Mesenchymal stem cell (in vitro differentiated cells and primary cell): ENCODE results near the gene DBH.

Source experiments
- DNase-seq: peaks from one replicate; pipeline ENCODE4 v3.0.0-alpha.2; 2013
- H2AFZ ChIP-seq: one replicate; pipeline ENCODE4 v1.6.1; 2013; ENCODE audit warnings: low read depth, mild to moderate bottlenecking, control low read depth, inconsistent platforms, low read length, moderate library complexity
- H2AK5ac ChIP-seq: 2 replicates; pipeline ENCODE4 v1.6.1; 2013; ENCODE audit warnings: low read length, moderate library complexity, mild to moderate bottlenecking, inconsistent platforms; ENCODE audit not compliant: severe bottlenecking
- H2BK120ac ChIP-seq: one replicate; pipeline ENCODE4 v1.6.1; 2013; ENCODE audit warnings: low read depth, mild to moderate bottlenecking, inconsistent platforms, low read length, moderate library complexity
- H2BK12ac ChIP-seq, 2 experiments: one replicate each; pipeline ENCODE4 v1.6.1; 2013; ENCODE audit warnings: inconsistent platforms in 2 of 2, low read length in 2 of 2, mild to moderate bottlenecking in 2 of 2, moderate library complexity in 2 of 2, control low read depth in 1 of 2
- H2BK15ac ChIP-seq: one replicate; pipeline ENCODE4 v1.6.1; 2013; ENCODE audit warnings: mild to moderate bottlenecking, low read depth, inconsistent platforms; ENCODE audit not compliant: poor library complexity, severe bottlenecking
- H2BK5ac ChIP-seq: 2 replicates; pipeline ENCODE4 v1.6.1; 2013; ENCODE audit warnings: low read depth, mild to moderate bottlenecking, low read length, control low read depth, inconsistent platforms; ENCODE audit not compliant: poor library complexity, severe bottlenecking
- H3K14ac ChIP-seq, 2 experiments: one replicate each; pipeline ENCODE4 v1.6.1; 2013; ENCODE audit warnings: inconsistent platforms in 2 of 2, low read length in 2 of 2, control low read depth in 1 of 2, mild to moderate bottlenecking in 1 of 2, moderate library complexity in 1 of 2
- H3K18ac ChIP-seq, 2 experiments: one replicate each; pipeline ENCODE4 v1.6.1; 2013; ENCODE audit warnings: inconsistent platforms in 2 of 2, low read length in 2 of 2, control low read depth in 1 of 2, low read depth in 1 of 2, mild to moderate bottlenecking in 1 of 2
- H3K23ac ChIP-seq, 2 experiments: one replicate each; pipeline ENCODE4 v1.6.1; 2013; ENCODE audit warnings: inconsistent platforms in 2 of 2, low read length in 2 of 2, mild to moderate bottlenecking in 2 of 2, moderate library complexity in 2 of 2, control low read depth in 1 of 2
- H3K27ac ChIP-seq: 2 replicates; pipeline ENCODE4 v1.5.1; 2013; ENCODE audit warnings: mild to moderate bottlenecking, moderate library complexity, low read length, control low read depth, inconsistent platforms; ENCODE audit not compliant: poor library complexity, severe bottlenecking
- H3K27me3 ChIP-seq, 2 experiments: 2 replicates each; pipeline versions ENCODE4 v1.6.1 to v1.7.0; 2013; ENCODE audit warnings: low read length in 2 of 2, mild to moderate bottlenecking in 2 of 2, moderate library complexity in 2 of 2, control low read depth in 1 of 2, inconsistent platforms in 1 of 2; ENCODE audit not compliant: control insufficient read depth in 1 of 2, insufficient read depth in 1 of 2
- H3K36me3 ChIP-seq, 2 experiments: 2 replicates each; pipeline versions ENCODE4 v1.6.1 to v1.7.0; 2013; ENCODE audit warnings: low read length in 2 of 2, control low read depth in 1 of 2, inconsistent platforms in 1 of 2, low read depth in 1 of 2, mild to moderate bottlenecking in 1 of 2; ENCODE audit not compliant: insufficient read depth in 2 of 2, control insufficient read depth in 1 of 2
- H3K4ac ChIP-seq, 2 experiments: one replicate each; pipeline ENCODE4 v1.6.1; 2013; ENCODE audit warnings: inconsistent platforms in 2 of 2, low read length in 2 of 2, mild to moderate bottlenecking in 2 of 2, moderate library complexity in 2 of 2, control low read depth in 1 of 2, low read depth in 1 of 2
- H3K4me1 ChIP-seq: 2 replicates; pipeline ENCODE4 v1.6.1; 2013; ENCODE audit warnings: low read depth, low read length, control low read depth; ENCODE audit not compliant: control insufficient read depth, insufficient read depth
- H3K4me2 ChIP-seq: 2 replicates; pipeline ENCODE4 v1.6.1; 2013; ENCODE audit warnings: low read length, mild to moderate bottlenecking, inconsistent platforms; ENCODE audit not compliant: poor library complexity, severe bottlenecking
- H3K4me3 ChIP-seq, 2 experiments: 2 replicates each; pipeline versions ENCODE4 v1.5.1 to v1.7.0; 2013; ENCODE audit warnings: low read length in 2 of 2, mild to moderate bottlenecking in 2 of 2, control low read depth in 1 of 2, low read depth in 1 of 2; ENCODE audit not compliant: insufficient read depth in 1 of 2
- H3K79me1 ChIP-seq: replicated peaks from 2 replicates; pipeline ENCODE4 v1.6.1; 2013; ENCODE audit warnings: mild to moderate bottlenecking, control low read depth, low read length, inconsistent platforms; ENCODE audit not compliant: poor library complexity, severe bottlenecking
- H3K9ac ChIP-seq: 2 replicates; pipeline ENCODE4 v1.7.0; 2013; ENCODE audit warnings: mild to moderate bottlenecking, low read length, moderate library complexity
- H3K9me3 ChIP-seq: 2 replicates; pipeline ENCODE4 v1.7.0; 2013; ENCODE audit warnings: mild to moderate bottlenecking, low read length; ENCODE audit not compliant: control insufficient read depth
- H4K8ac ChIP-seq: one replicate; pipeline ENCODE4 v1.6.1; 2013; ENCODE audit warnings: inconsistent platforms, mild to moderate bottlenecking, low read length, moderate library complexity
- H4K91ac ChIP-seq: one replicate; pipeline ENCODE4 v1.6.1; 2013; ENCODE audit warnings: mild to moderate bottlenecking, low read length, inconsistent platforms
- WGBS: methylation state at CpG from one replicate; pipeline ENCODE4 v1.1.7; 2013; ENCODE audit warnings: mixed read lengths; 5-methylcytosine and 5-hydroxymethylcytosine counted together

The DBH gene

DNA sequence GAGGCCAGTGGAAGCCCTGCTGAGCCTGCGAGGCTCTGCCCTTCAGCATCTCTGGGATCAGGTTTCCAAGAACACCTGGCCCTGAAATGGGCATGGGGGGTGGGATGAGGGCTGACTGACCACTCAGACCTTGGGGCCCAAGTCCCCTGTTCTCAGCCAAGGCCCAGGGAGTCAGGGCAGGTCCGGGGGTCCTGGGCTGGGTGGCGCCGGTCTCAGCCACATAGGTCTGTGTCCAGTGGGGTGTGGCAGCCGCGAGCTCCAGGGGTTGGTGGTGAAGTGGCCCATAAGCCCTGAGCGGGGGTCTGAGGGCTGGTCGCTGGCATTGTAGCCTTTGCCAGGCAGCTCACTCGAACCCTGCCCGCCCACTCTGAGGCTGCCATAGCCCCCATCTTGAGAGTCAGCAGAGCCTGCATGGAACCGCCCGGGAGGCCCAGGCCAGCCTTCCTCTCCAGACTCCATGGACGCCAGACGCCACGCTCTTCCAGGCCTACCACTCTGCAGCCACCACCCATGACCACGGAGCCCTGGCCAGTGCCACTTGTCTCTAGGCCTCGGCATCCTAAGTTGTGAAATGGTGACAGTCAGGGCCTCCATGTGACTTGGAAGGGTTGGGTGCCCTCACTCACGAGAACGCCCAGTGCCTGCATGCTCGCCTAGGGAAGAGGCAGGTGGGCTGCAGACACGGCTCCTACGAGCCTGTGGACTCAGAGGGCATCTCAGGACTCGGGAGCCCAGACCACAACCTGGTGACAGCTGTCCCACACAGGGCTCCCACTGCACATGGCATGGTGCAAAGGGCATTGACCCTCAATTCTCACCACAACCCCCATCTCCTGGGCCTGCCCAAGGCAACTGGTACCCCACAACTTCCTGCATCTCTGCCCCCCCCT lies 6.7 kb upstream of the DBH start:
- H3K27ac ChIP-seq = no peak overlapping the region
- no peak overlapping the region for H3K4ac ChIP-seq
- H2BK5ac ChIP-seq = no peak overlapping the region
- DNase-seq = no peak
- H3K9me3 ChIP-seq = peaks cover 28% of the 10 kb centered on the region
- no peak overlapping the region for H3K9ac ChIP-seq
- no peak overlapping the region for H2AFZ ChIP-seq
- no peak overlapping the region for H3K4me3 ChIP-seq
- H3K36me3 ChIP-seq = no peaks in the 10 kb centered on the region
- no peak overlapping the region for H2BK12ac ChIP-seq
- H3K14ac ChIP-seq = no peak overlapping the region
- no peak overlapping the region for H2BK120ac ChIP-seq
- no peak overlapping the region for H4K8ac ChIP-seq
- H2BK15ac ChIP-seq = no peak overlapping the region
- H2AK5ac ChIP-seq = no peak overlapping the region
- peaks cover 59 to 73% of the 10 kb centered on the region in 2 experiments for H3K27me3 ChIP-seq
- H3K23ac ChIP-seq = no peak overlapping the region
- WGBS = 88% methylated on average over 23 of the region's 23 CpGs
- H4K91ac ChIP-seq = no peak overlapping the region
- H3K79me1 ChIP-seq = no peaks in the 10 kb centered on the region
- no peak overlapping the region for H3K4me2 ChIP-seq
- H3K4me1 ChIP-seq = no peaks in the 10 kb centered on the region
- H3K18ac ChIP-seq = no peak overlapping the region

DNA sequence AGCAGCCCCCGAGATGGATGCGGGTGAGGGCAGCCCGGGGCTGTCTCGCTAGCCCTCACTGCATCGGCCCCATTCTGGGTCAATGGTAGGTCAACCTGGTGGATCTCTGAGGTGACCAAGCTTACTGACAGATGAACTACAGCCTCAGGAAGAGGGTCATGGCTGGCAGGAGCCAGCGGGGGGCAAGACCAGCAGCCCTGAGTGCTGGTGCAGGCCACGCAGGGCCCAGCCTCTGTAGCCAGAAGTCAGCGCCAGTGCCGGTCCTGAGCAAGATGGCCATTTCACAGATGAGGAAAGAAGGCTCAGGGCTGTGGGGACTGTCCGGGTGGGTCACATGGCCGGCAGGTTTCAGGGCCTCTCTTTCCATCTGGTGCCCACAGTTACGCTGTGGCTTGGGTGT lies 5.1 kb upstream of the DBH start:
- H2BK15ac ChIP-seq = no peak overlapping the region
- no peak overlapping the region for H3K4ac ChIP-seq
- WGBS = 90% methylated on average over 12 of the region's 12 CpGs
- no peak overlapping the region for H2AK5ac ChIP-seq
- H3K18ac ChIP-seq = no peak overlapping the region
- peak overlapping the region in 1 of 2 experiments; percentile 42 for H3K23ac ChIP-seq
- H3K9me3 ChIP-seq = peaks cover 17% of the 10 kb centered on the region
- H3K9ac ChIP-seq = no peak overlapping the region
- peaks cover 62 to 84% of the 10 kb centered on the region in 2 experiments for H3K27me3 ChIP-seq
- H4K8ac ChIP-seq = no peak overlapping the region
- H3K14ac ChIP-seq = no peak overlapping the region
- H2BK5ac ChIP-seq = no peak overlapping the region
- no peak overlapping the region for H3K4me3 ChIP-seq
- H2BK120ac ChIP-seq = no peak overlapping the region
- H3K79me1 ChIP-seq = no peaks in the 10 kb centered on the region
- no peak overlapping the region for H3K4me2 ChIP-seq
- no peak overlapping the region for H3K27ac ChIP-seq
- no peaks in the 10 kb centered on the region for H3K4me1 ChIP-seq
- H2BK12ac ChIP-seq = no peak overlapping the region
- no peaks in the 10 kb centered on the region for H3K36me3 ChIP-seq
- no peak overlapping the region for H4K91ac ChIP-seq
- DNase-seq = no peak
- no peak overlapping the region for H2AFZ ChIP-seq

DNA sequence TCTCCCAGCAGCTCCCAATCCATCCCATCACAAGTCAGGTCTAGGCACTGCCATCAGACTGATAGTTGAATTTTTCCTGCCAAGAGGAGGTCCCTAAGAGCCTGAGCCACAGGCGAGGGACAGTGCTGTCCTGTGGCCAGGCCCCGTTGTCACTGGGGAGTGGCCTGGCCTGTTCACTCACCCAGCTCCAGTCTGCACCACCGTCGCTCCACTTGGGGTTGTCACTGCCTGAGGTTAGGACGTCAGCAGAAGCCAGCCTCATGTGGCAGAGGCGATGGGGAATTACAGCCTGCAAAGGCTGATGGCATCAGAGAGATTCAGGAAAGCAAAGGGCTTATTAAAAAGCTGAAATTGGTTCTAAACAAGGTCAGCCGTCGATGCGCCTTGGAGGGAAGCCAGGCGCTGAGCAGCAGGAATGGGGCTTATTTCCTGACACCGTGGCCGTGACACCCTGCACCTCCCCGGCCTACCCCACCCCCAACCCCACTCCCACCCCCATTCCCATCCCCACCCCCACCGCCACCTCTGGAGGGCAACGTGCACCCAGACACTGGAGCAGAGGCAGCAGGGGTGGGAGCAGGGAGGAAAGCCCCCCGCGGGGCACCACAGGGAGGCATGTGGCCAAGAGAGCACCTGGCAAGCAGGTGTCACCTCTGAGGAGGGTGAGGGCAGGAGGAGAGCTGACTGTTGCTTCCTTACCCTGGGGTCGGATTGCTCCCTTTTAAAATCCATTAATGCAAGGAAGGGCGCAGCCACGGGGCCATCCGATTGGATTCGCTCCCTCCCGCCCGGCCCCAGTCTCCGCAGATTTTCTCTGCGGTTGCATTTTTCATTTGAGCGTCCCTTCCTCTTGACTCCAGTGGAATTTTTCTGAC lies 3.1 kb upstream of the DBH start:
- Histone ChIP-seq H3K18ac (no peak overlapping the region), H3K14ac (peak overlapping the region in 1 of 2 experiments; percentile 9), H2BK15ac (no peak overlapping the region), H4K91ac (no peak overlapping the region), H2AFZ (no peak overlapping the region), H2BK12ac (no peak overlapping the region), H3K79me1 (no peaks in the 10 kb centered on the region), H2BK120ac (no peak overlapping the region), H3K4me2 (no peak overlapping the region), H3K23ac (peak overlapping the region in 1 of 2 experiments; percentile 53), H2AK5ac (no peak overlapping the region), H3K4ac (no peak overlapping the region), H3K27ac (no peak overlapping the region), H4K8ac (no peak overlapping the region), H2BK5ac (no peak overlapping the region), H3K36me3 (no peaks in the 10 kb centered on the region), H3K4me1 (no peaks in the 10 kb centered on the region), H3K27me3 (peaks cover 62 to 92% of the 10 kb centered on the region in 2 experiments), H3K4me3 (no peak overlapping the region), H3K9ac (no peak overlapping the region), H3K9me3 (peaks cover under 1% of the 10 kb centered on the region)
- 88% methylated on average over 20 of the region's 27 CpGs for WGBS
- no peak for DNase-seq

DNA sequence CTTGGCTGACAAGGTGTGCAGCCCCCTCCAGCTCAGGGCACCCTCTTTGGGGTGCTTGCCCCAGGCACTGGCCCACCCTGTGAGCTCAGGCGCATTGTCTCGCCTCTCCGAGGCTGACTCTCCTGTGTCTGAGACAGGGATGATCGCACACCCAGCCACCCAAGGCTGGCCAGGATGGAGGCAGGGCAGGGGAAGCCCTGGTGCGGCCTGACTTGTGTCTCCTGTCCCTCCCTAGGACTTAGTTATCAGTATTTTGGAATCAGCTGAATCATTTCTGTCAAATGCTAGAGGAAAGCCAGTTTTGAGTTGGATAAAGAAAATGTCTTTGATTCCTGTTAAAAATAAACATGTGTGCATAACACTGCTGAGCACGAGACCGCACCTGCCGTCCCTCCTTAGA lies 2.5 kb upstream of the DBH start:
- no peaks in the 10 kb centered on the region for H3K79me1 ChIP-seq
- no peak overlapping the region for H3K4ac ChIP-seq
- no peak overlapping the region for H4K8ac ChIP-seq
- H3K27ac ChIP-seq = no peak overlapping the region
- no peak overlapping the region for H2BK5ac ChIP-seq
- H3K14ac ChIP-seq = no peak overlapping the region
- no peak for DNase-seq
- no peak overlapping the region for H3K23ac ChIP-seq
- no peaks in the 10 kb centered on the region for H3K9me3 ChIP-seq
- H3K18ac ChIP-seq = no peak overlapping the region
- H3K9ac ChIP-seq = no peak overlapping the region
- whole genome bisulfite sequencing = 83% methylated on average over 8 of the region's 8 CpGs
- H3K36me3 ChIP-seq = no peaks in the 10 kb centered on the region
- H3K27me3 ChIP-seq = peaks cover 59 to 92% of the 10 kb centered on the region in 2 experiments
- H2AFZ ChIP-seq = no peak overlapping the region
- H2BK120ac ChIP-seq = no peak overlapping the region
- no peak overlapping the region for H2BK15ac ChIP-seq
- no peak overlapping the region for H2BK12ac ChIP-seq
- no peak overlapping the region for H3K4me2 ChIP-seq
- H3K4me3 ChIP-seq = no peak overlapping the region
- H3K4me1 ChIP-seq = no peaks in the 10 kb centered on the region
- H4K91ac ChIP-seq = no peak overlapping the region
- no peak overlapping the region for H2AK5ac ChIP-seq
